Keratinocyte (primary cell): ENCODE data around the gene MGLL. TPM values are rescaled to one million over a fixed set of nuclear protein-coding genes. Genes with fewer than 3 reads are reported as not detected.

Experiments used
- DNase-seq: peaks from one replicate; pipeline ENCODE4 v3.0.0-alpha.2; 2011; ENCODE audit warnings: low read depth, missing footprints, low spot score
- FAIRE-seq: peaks from 2 replicates; lab custom pipeline; 2011; peaks lifted over from hg19 to GRCh38; lab: Jason Lieb, UNC
- H2AFZ ChIP-seq: 2 replicates; pipeline ENCODE4 v1.6.0; 2012; ENCODE audit warnings: low read length, control low read depth, inconsistent platforms; ENCODE audit not compliant: control insufficient read depth
- H3K27ac ChIP-seq: 2 replicates; pipeline ENCODE4 v1.5.1; 2011; ENCODE audit warnings: low read length; ENCODE audit not compliant: control insufficient read depth, insufficient read depth
- H3K27me3 ChIP-seq: 3 replicates; pipeline ENCODE4 v1.6.0; 2011; ENCODE audit warnings: low read length; ENCODE audit not compliant: control insufficient read depth, insufficient read depth; ENCODE audit errors: extremely low read depth
- H3K36me3 ChIP-seq, 2 experiments: 2 replicates in 1 of 2; 3 replicates in 1 of 2; pipeline ENCODE4 v1.5.1; 2011; ENCODE audit warnings: low read length in 2 of 2, mild to moderate bottlenecking in 1 of 2; ENCODE audit not compliant: control insufficient read depth in 2 of 2, insufficient read depth in 2 of 2; ENCODE audit errors: extremely low read depth in 1 of 2
- H3K4me1 ChIP-seq: 3 replicates; pipeline ENCODE4 v1.5.1; 2011; ENCODE audit warnings: low read length; ENCODE audit not compliant: control insufficient read depth, insufficient read depth; ENCODE audit errors: extremely low read depth
- H3K4me2 ChIP-seq: 3 replicates; pipeline ENCODE4 v1.6.0; 2011; ENCODE audit warnings: low read depth, low read length; ENCODE audit not compliant: control insufficient read depth, insufficient read depth; ENCODE audit errors: extremely low read depth
- H3K4me3 ChIP-seq, 3 experiments: fragments of 200-600 bp in 1 of 3; sonication (generic) in 1 of 3; 2 replicates in 2 of 3; 3 replicates in 1 of 3; pipeline ENCODE4 v1.5.1; 2011 to 2016; ENCODE audit warnings: low read length in 3 of 3, mild to moderate bottlenecking in 3 of 3, control low read depth in 2 of 3, inconsistent platforms in 1 of 3, low read depth in 1 of 3, mixed read lengths in 1 of 3, mixed run types in 1 of 3, moderate library complexity in 1 of 3; ENCODE audit not compliant: control insufficient read depth in 2 of 3, insufficient read depth in 2 of 3; ENCODE audit errors: extremely low read depth in 1 of 3
- H3K79me2 ChIP-seq: 2 replicates; pipeline ENCODE4 v1.6.0; 2012; ENCODE audit warnings: low read length; ENCODE audit not compliant: control insufficient read depth, insufficient read depth
- H3K9ac ChIP-seq: 3 replicates; pipeline ENCODE4 v1.6.0; 2011; ENCODE audit warnings: low read length; ENCODE audit not compliant: control insufficient read depth, insufficient read depth; ENCODE audit errors: extremely low read depth
- H3K9me1 ChIP-seq: 3 replicates; pipeline ENCODE4 v1.6.0; 2011; ENCODE audit warnings: low read length; ENCODE audit not compliant: control insufficient read depth, insufficient read depth; ENCODE audit errors: extremely low read depth
- H3K9me3 ChIP-seq: 2 replicates; pipeline ENCODE4 v1.5.1; 2012; ENCODE audit warnings: low read depth, low read length; ENCODE audit not compliant: control insufficient read depth
- H4K20me1 ChIP-seq: 3 replicates; pipeline ENCODE4 v1.6.0; 2011; ENCODE audit warnings: low read length; ENCODE audit not compliant: control insufficient read depth, insufficient read depth; ENCODE audit errors: extremely low read depth
- CTCF ChIP-seq, 3 experiments: IDR thresholded peaks in 1 of 3; conservative IDR thresholded peaks in 1 of 3; optimal IDR thresholded peaks in 1 of 3; 2 replicates in 2 of 3; 3 replicates in 1 of 3; pipeline versions ENCODE3 to v1.5.1; 2011; ENCODE audit warnings: low read length in 3 of 3, mild to moderate bottlenecking in 3 of 3, moderate library complexity in 2 of 3, control low read depth in 1 of 3, inconsistent platforms in 1 of 3; ENCODE audit not compliant: insufficient read depth in 2 of 3; ENCODE audit errors: extremely low read depth in 1 of 3
- EZH2 ChIP-seq: IDR thresholded peaks from one replicate; pipeline ENCODE4 v1.6.1; 2012; ENCODE audit warnings: inconsistent platforms, mild to moderate bottlenecking, low read length, moderate library complexity
- dilution Hi-C: fragments of 300-500 bp; cut with MboI; formaldehyde crosslinking; loops from one replicate; pipeline ENCODE4 v1.7.0; 2020; ENCODE audit warnings: low sequenced_read_pairs; ENCODE audit not compliant: extremely low pct_ligation_motif_present
- polyA plus RNA-seq, 5 experiments: library from polyadenylated mRNA; depleted of rRNA in 3 of 5; stranded (reverse) in 3 of 5; stranded (forward) in 1 of 5; unstranded in 1 of 5; fragments of >200 nt; gene quantifications; 1 replicate in 1 of 5; 2 replicates in 3 of 5; 3 replicates in 1 of 5; pipeline versions ENCODE4 v1.2.1 to v1.2.3, GENCODE V29; 2011 to 2012; ENCODE audit warnings: missing spikeins in 2 of 5, low read depth in 1 of 5, low replicate concordance in 1 of 5

MGLL gene
- polyA plus RNA-seq, 1 donor (not counting 4 experiments of a cell fraction or from before 2014, with no cell fraction given): 17.8 TPM

GRCh38 chr3:127744875-127745274, 77.4 kb downstream of the MGLL start:
- no peak overlapping the region for H3K4me2 ChIP-seq
- peaks cover 24% of the 10 kb centered on the region for H3K4me1 ChIP-seq
- H3K4me3 ChIP-seq: no peak overlapping the region
- no peak overlapping the region for H2AFZ ChIP-seq
- FAIRE-seq (no peak), DNase-seq (no peak)
- dilution Hi-C loops: no loop called here
- no peaks in the 10 kb centered on the region for H4K20me1 ChIP-seq
- H3K9me1 ChIP-seq: no peaks in the 10 kb centered on the region
- H3K9me3 ChIP-seq: no peaks in the 10 kb centered on the region
- no peaks in the 10 kb centered on the region for H3K36me3 ChIP-seq
- H3K27me3 ChIP-seq: no peaks in the 10 kb centered on the region
- H3K9ac ChIP-seq: no peak overlapping the region
- no peaks in the 10 kb centered on the region for H3K79me2 ChIP-seq
- TF ChIP-seq CTCF (optimal IDR thresholded peaks at IDR 0.05 in 1 of 3, IDR thresholded peaks at IDR 0.05 in 1 of 3, conservative IDR thresholded peaks at IDR 0.05 in 1 of 3; ENCODE audit: extremely low read depth in 1 of 3, insufficient read depth in 2 of 3, low read length in 3 of 3): no peak
- TF ChIP-seq EZH2: no peak
- H3K27ac ChIP-seq: no peak overlapping the region

GRCh38 chr3:127744253-127744815, 78.0 kb downstream of the MGLL start:
- Histone ChIP-seq H3K27ac (no peak overlapping the region), H3K4me1 (peaks cover 19% of the 10 kb centered on the region)

More at GRCh38 chr3:127744253-127744815, 78.0 kb downstream of the MGLL start:
- Histone ChIP-seq H3K36me3 (no peaks in the 10 kb centered on the region), H3K9ac (no peak overlapping the region), H4K20me1 (no peaks in the 10 kb centered on the region), H3K9me3 (no peaks in the 10 kb centered on the region), H3K4me3 (no peak overlapping the region), H3K27me3 (no peaks in the 10 kb centered on the region), H3K4me2 (no peak overlapping the region), H2AFZ (no peak overlapping the region), H3K79me2 (no peaks in the 10 kb centered on the region), H3K9me1 (no peaks in the 10 kb centered on the region)
- DNase-seq (no peak), FAIRE-seq (no peak)
- dilution Hi-C loops: no loop called here
- TF ChIP-seq CTCF (optimal IDR thresholded peaks at IDR 0.05 in 1 of 3, IDR thresholded peaks at IDR 0.05 in 1 of 3, conservative IDR thresholded peaks at IDR 0.05 in 1 of 3; ENCODE audit: extremely low read depth in 1 of 3, insufficient read depth in 2 of 3, low read length in 3 of 3) (no peak), EZH2 (no peak)
